WTC11 (cell line): ENCODE data around the gene FAM193A. TPM values are rescaled to one million over a fixed set of nuclear protein-coding genes. Genes with fewer than 3 reads are reported as not detected.

Source experiments
- AFF4 ChIP-seq: sonication (generic); formaldehyde crosslinking; IDR thresholded peaks from 2 replicates; pipeline ENCODE4 v1.8.1; 2023; ENCODE audit warnings: mild to moderate bottlenecking, missing genetic modification reagents, borderline replicate concordance
- ATF1 ChIP-seq: sonication (generic); formaldehyde crosslinking; IDR thresholded peaks from 2 replicates; pipeline ENCODE4 v1.8.1; 2023; ENCODE audit warnings: mild to moderate bottlenecking, moderate library complexity, missing genetic modification reagents
- CDX4 ChIP-seq: fragments of 250-450 bp; sonication (Bioruptor Pico); IDR thresholded peaks from 2 replicates; pipeline ENCODE4 v1.9.0; 2021; ENCODE audit warnings: moderate library complexity, mild to moderate bottlenecking, inconsistent platforms, borderline replicate concordance
- E2F1 ChIP-seq: sonication (generic); formaldehyde crosslinking; IDR thresholded peaks from 2 replicates; pipeline ENCODE4 v1.8.0; 2022; ENCODE audit warnings: mild to moderate bottlenecking, missing genetic modification reagents
- E2F4 ChIP-seq: sonication (generic); formaldehyde crosslinking; IDR thresholded peaks from 2 replicates; pipeline ENCODE4 v1.8.1; 2022; ENCODE audit warnings: low read depth, mild to moderate bottlenecking, moderate library complexity, missing genetic modification reagents, borderline replicate concordance
- E2F5 ChIP-seq: sonication (generic); formaldehyde crosslinking; IDR thresholded peaks from 2 replicates; pipeline ENCODE4 v1.8.1; 2022; ENCODE audit warnings: mild to moderate bottlenecking, moderate library complexity, missing genetic modification reagents
- EMX1 ChIP-seq: fragments of 250-450 bp; sonication (Bioruptor Pico); IDR thresholded peaks from 2 replicates; pipeline ENCODE4 v1.8.0; 2021; ENCODE audit warnings: mild to moderate bottlenecking
- ESRRA ChIP-seq: sonication (generic); formaldehyde crosslinking; IDR thresholded peaks from 2 replicates; pipeline ENCODE4 v1.8.1; 2022; ENCODE audit warnings: mild to moderate bottlenecking, missing genetic modification reagents, borderline replicate concordance
- ETV6 ChIP-seq: sonication (generic); formaldehyde crosslinking; IDR thresholded peaks from 2 replicates; pipeline ENCODE4 v1.8.1; 2022; ENCODE audit warnings: mild to moderate bottlenecking, missing genetic modification reagents
- FOXJ3 ChIP-seq: sonication (generic); formaldehyde crosslinking; IDR thresholded peaks from 2 replicates; pipeline ENCODE4 v1.9.0; 2021; ENCODE audit warnings: missing genetic modification reagents, mild to moderate bottlenecking, borderline replicate concordance
- FOXP4 ChIP-seq: sonication (generic); formaldehyde crosslinking; IDR thresholded peaks from 2 replicates; pipeline ENCODE4 v1.8.0; 2022; ENCODE audit warnings: mild to moderate bottlenecking, missing genetic modification reagents
- GRHL2 ChIP-seq: fragments of 250-450 bp; sonication (Bioruptor Pico); IDR thresholded peaks from 2 replicates; pipeline ENCODE4 v1.8.0; 2022; ENCODE audit warnings: mild to moderate bottlenecking, moderate library complexity; ENCODE audit not compliant: insufficient replicate concordance, severe bottlenecking
- JUN ChIP-seq: sonication (generic); formaldehyde crosslinking; IDR thresholded peaks from 2 replicates; pipeline ENCODE4 v1.8.0; 2023; ENCODE audit warnings: mild to moderate bottlenecking, missing genetic modification reagents
- MLX ChIP-seq: sonication (generic); formaldehyde crosslinking; IDR thresholded peaks from 2 replicates; pipeline ENCODE4 v1.8.1; 2023; ENCODE audit warnings: mild to moderate bottlenecking, missing genetic modification reagents, moderate library complexity
- NFATC4 ChIP-seq: fragments of 250-450 bp; sonication (Bioruptor Pico); IDR thresholded peaks from 2 replicates; pipeline ENCODE4 v1.9.0; 2021; ENCODE audit warnings: mild to moderate bottlenecking
- NR2C2 ChIP-seq: sonication (generic); formaldehyde crosslinking; IDR thresholded peaks from 2 replicates; pipeline ENCODE4 v1.8.0; 2022; ENCODE audit warnings: mild to moderate bottlenecking, missing genetic modification reagents
- RORB ChIP-seq: fragments of 250-450 bp; sonication (Bioruptor Pico); IDR thresholded peaks from 2 replicates; pipeline ENCODE4 v1.9.0; 2021; ENCODE audit warnings: mild to moderate bottlenecking
- TCF7 ChIP-seq: sonication (generic); formaldehyde crosslinking; IDR thresholded peaks from 2 replicates; pipeline ENCODE4 v1.8.0; 2022; ENCODE audit warnings: mild to moderate bottlenecking, low read depth, missing genetic modification reagents, moderate library complexity
- USF1 ChIP-seq: sonication (generic); formaldehyde crosslinking; IDR thresholded peaks from 2 replicates; pipeline ENCODE4 v1.8.0; 2022; ENCODE audit warnings: mild to moderate bottlenecking, missing genetic modification reagents
- USF2 ChIP-seq: sonication (generic); formaldehyde crosslinking; IDR thresholded peaks from 2 replicates; pipeline ENCODE4 v1.8.1; 2023; ENCODE audit warnings: mild to moderate bottlenecking, missing genetic modification reagents, moderate library complexity
- ZBTB21 ChIP-seq: sonication (generic); formaldehyde crosslinking; IDR thresholded peaks from 2 replicates; pipeline ENCODE4 v1.8.1; 2023; ENCODE audit warnings: mild to moderate bottlenecking, missing genetic modification reagents, borderline replicate concordance
- ZNF423 ChIP-seq: fragments of 250-450 bp; sonication (Bioruptor Pico); IDR thresholded peaks from 2 replicates; pipeline ENCODE4 v2.1.2; 2022; ENCODE audit warnings: mild to moderate bottlenecking, moderate library complexity
- ZNF425 ChIP-seq: fragments of 250-450 bp; sonication (Bioruptor Pico); conservative IDR thresholded peaks from 2 replicates; pipeline ENCODE4 v1.9.0; 2021; ENCODE audit warnings: mild to moderate bottlenecking
- total RNA-seq: library from RNA; stranded (reverse); gene quantifications from 3 replicates; pipeline ENCODE4 v1.2.3, GENCODE V29; 2021

FAM193A gene
- total RNA-seq, 1 experiment from 2014 or later, result 28.1 TPM

- TF ChIP-seq MLX (no peak), ESRRA (CRISPR knock-in tag) (no peak), AFF4 (CRISPR knock-in tag) (no peak), FOXP4 (CRISPR knock-in tag) (peak; percentile 90; the same call in 1 of the 2 replicates), NFATC4 (CRISPR knock-in tag) (no peak), ETV6 (peak; percentile 99), JUN (no peak), E2F1 (CRISPR knock-in tag) (no peak), ATF1 (CRISPR knock-in tag) (no peak), ZNF423 (no peak), USF2 (CRISPR knock-in tag) (peak; percentile 27; the same call in 1 of the 2 replicates), GRHL2 (no peak), E2F5 (CRISPR knock-in tag) (peak; percentile 42; the same call in 1 of the 2 replicates), TCF7 (CRISPR knock-in tag) (peak; percentile 79; the same call in 1 of the 2 replicates), EMX1 (CRISPR knock-in tag) (no peak), FOXJ3 (CRISPR knock-in tag) (no peak), RORB (no peak), CDX4 (CRISPR knock-in tag) (no peak), NR2C2 (no peak), USF1 (CRISPR knock-in tag) (no peak), E2F4 (peak; percentile 37; the same call in 1 of the 2 replicates), ZBTB21 (CRISPR knock-in tag) (0 out of 2 replicates have a peak, but pooled peaks have one; percentile 66), ZNF425 (CRISPR knock-in tag) (no peak)
Observed at GRCh38 chr4:2755821-2756690, 219.6 kb downstream of the FAM193A start, which contains the start of gene TNIP2 (continued).
